CD4-positive, alpha-beta memory T cell (primary cell): Measurements from ENCODE around the gene DDX54. TPM values are rescaled to one million over a fixed set of nuclear protein-coding genes. Genes with fewer than 3 reads are reported as not detected.

Experiments used
- CTCF ChIA-PET: fragments of 350-600 bp; sonication (Branson Sonifier 250); formaldehyde crosslinking; loops from one replicate; lab custom pipeline; 2021; ENCODE audit warnings: inconsistent platforms; ENCODE audit not compliant: partially characterized antibody; lab: Charles Lee
- POLR2A ChIA-PET: fragments of 350-600 bp; sonication (Branson Sonifier 250); formaldehyde crosslinking; loops from one replicate; lab custom pipeline; 2021; ENCODE audit not compliant: partially characterized antibody; lab: Charles Lee
- DNase-seq, 5 donors: peaks; one replicate each; pipeline versions ENCODE4 v3.0.0 to v3.0.0-alpha.2; 2020 to 2022; ENCODE audit warnings: mixed read lengths in 1 of 5
- H3K27ac ChIP-seq: one replicate; pipeline ENCODE4 v1.7.0; 2013; ENCODE audit warnings: low read depth, low read length
- H3K27me3 ChIP-seq: 2 replicates; pipeline ENCODE4 v1.7.0; 2013; ENCODE audit warnings: mild to moderate bottlenecking, low read length, moderate library complexity; ENCODE audit not compliant: insufficient read depth
- H3K36me3 ChIP-seq: 2 replicates; pipeline ENCODE4 v1.7.0; 2013; ENCODE audit warnings: mild to moderate bottlenecking, low read length, moderate library complexity; ENCODE audit not compliant: insufficient read depth
- H3K4me1 ChIP-seq: 2 replicates; pipeline ENCODE4 v1.7.0; 2013; ENCODE audit warnings: mild to moderate bottlenecking, low read length, moderate library complexity; ENCODE audit not compliant: insufficient read depth
- H3K4me3 ChIP-seq, 2 donors: one replicate each; pipeline ENCODE4 v1.7.0; 2013; ENCODE audit warnings: low read length in 2 of 2, mild to moderate bottlenecking in 1 of 2
- H3K9me3 ChIP-seq, 2 donors: one replicate each; pipeline ENCODE4 v1.7.0; 2013; ENCODE audit warnings: low read length in 2 of 2, control low read depth in 1 of 2; ENCODE audit not compliant: control insufficient read depth in 1 of 2
- H3K27ac Mint-ChIP-seq, 7 donors: one replicate each; pipeline ENCODE4 v1.8.0; 2020 to 2021; ENCODE audit warnings: mixed read lengths in 7 of 7, mild to moderate bottlenecking in 6 of 7, inconsistent platforms in 3 of 7, moderate library complexity in 3 of 7
- H3K27me3 Mint-ChIP-seq, 2 donors: one replicate each; pipeline ENCODE4 v1.8.0; 2020 to 2021; ENCODE audit warnings: mixed read lengths in 2 of 2
- H3K36me3 Mint-ChIP-seq, 2 donors: one replicate each; pipeline ENCODE4 v1.8.0; 2020 to 2021; ENCODE audit warnings: mixed read lengths in 2 of 2, inconsistent platforms in 1 of 2, mild to moderate bottlenecking in 1 of 2
- H3K4me1 Mint-ChIP-seq, 4 donors: one replicate each; pipeline ENCODE4 v1.8.0; 2020 to 2021; ENCODE audit warnings: mixed read lengths in 4 of 4, mild to moderate bottlenecking in 1 of 4
- H3K4me3 Mint-ChIP-seq, 8 donors: one replicate each; pipeline ENCODE4 v1.8.0; 2020 to 2021; ENCODE audit warnings: mixed read lengths in 8 of 8, mild to moderate bottlenecking in 7 of 8, moderate library complexity in 6 of 8, inconsistent platforms in 3 of 8
- H3K9me3 Mint-ChIP-seq, 8 donors: one replicate each; pipeline ENCODE4 v1.8.0; 2020 to 2021; ENCODE audit warnings: mixed read lengths in 8 of 8, mild to moderate bottlenecking in 5 of 8, inconsistent platforms in 3 of 8, moderate library complexity in 1 of 8
- intact Hi-C: fragments of 100-400 bp; cut with micrococcal nuclease; formaldehyde crosslinking; loops from one replicate; pipeline ENCODE4 v1.15.1; 2023
- polyA plus RNA-seq, 2 donors: library from polyadenylated mRNA; unstranded; fragments of 300-500 nt; fragmentation: Illumina TruSeq; gene quantifications; one replicate each; pipeline ENCODE4 v1.2.3, GENCODE V29; 2021
- total RNA-seq, 2 experiments: library from RNA; stranded (reverse); gene quantifications; one replicate each; pipeline ENCODE4 v1.2.3, GENCODE V29; 2021

Gene DDX54
- total and polyA plus RNA-seq, 4 experiments from 2014 or later = 9.9 to 69.4 (median 52.3) TPM

DNA sequence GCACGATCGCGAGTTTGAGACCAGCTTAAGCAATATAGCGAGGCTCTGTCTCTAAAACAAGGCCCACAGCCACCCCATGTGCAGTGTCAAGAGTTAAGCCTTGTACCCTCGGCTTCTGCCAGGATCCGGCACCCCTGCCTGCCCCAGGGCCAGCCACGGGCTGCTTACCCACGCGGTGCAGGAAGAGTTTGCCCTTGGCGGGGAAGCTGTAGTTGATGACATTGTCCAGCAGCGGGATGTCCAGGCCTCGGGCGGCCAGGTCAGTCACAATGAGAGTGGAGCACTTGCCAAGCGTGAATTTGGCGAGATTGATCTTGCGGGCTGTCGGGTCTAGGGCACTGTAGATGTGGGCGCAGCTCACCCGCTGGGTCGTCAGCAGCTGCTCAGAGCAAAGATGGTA, 13.1 kb downstream of the DDX54 start:
- CTCF ChIA-PET = interaction anchor here (0.5 to 5.7 kb wide), 8 partner anchors 8 to 253 kb away, joined by 3 to 38 read pairs (median 5); no protein-coding TSS in a partner anchor
- peaks cover 2 to 7% (median 4%) of the 10 kb centered on the region in 4 donors for H3K4me1 Mint-ChIP-seq
- intact Hi-C loops = no loop called here

DNA sequence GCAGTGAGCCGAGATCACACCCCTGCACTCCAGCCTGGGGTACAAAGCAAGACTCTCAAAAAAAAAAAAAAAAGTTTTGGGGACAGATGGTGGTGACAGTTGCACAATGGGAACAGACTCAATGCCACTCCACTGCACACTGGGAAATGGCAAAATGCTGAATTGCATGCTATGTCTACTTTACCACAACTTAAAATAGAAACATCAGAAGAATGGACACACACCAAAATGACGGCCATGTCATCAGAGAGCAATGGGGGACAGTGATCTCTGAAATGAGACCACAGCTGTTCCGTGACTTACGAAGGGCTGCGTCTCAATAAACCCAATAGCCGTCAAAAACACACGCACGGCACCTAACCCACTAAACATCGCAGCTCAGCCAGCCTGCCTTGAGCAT, 13.7 kb downstream of the DDX54 start:
- no peak overlapping the region for H3K4me3 Mint-ChIP-seq
- Histone ChIP-seq H3K4me1 (no peaks in the 10 kb centered on the region), H3K9me3 (no peaks in the 10 kb centered on the region), H3K4me3 (no peak overlapping the region), H3K27me3 (no peaks in the 10 kb centered on the region), H3K36me3 (peaks cover 66% of the 10 kb centered on the region), H3K27ac (no peak overlapping the region)
- H3K27me3 Mint-ChIP-seq = no peaks in the 10 kb centered on the region
- H3K27ac Mint-ChIP-seq = no peak overlapping the region
- no peaks in the 10 kb centered on the region for H3K9me3 Mint-ChIP-seq
- H3K4me1 Mint-ChIP-seq = peaks cover 2 to 7% (median 4%) of the 10 kb centered on the region in 4 donors
- ChIA-PET CTCF (interaction anchor here (1.0 to 5.7 kb wide), 4 partner anchors 8 to 179 kb away, joined by 4 to 38 read pairs (median 6); no protein-coding TSS in a partner anchor), POLR2A (no interaction called here)
- peaks cover 58 to 69% of the 10 kb centered on the region in 2 donors for H3K36me3 Mint-ChIP-seq
- intact Hi-C loops = no loop called here
- no peak for DNase-seq

More for the DNA sequence above, 13.1 kb downstream of the DDX54 start:
- peaks cover 60 to 71% of the 10 kb centered on the region in 2 donors for H3K36me3 Mint-ChIP-seq
- POLR2A ChIA-PET = interaction anchor here (1.3 kb wide), 1 partner anchor 12 kb away, joined by 6 read pairs; the partner anchor contains the start of gene DDX54
- H3K27ac Mint-ChIP-seq = peak overlapping the region in 1 of 7 donors; percentile 43
- Histone ChIP-seq H3K27me3 (no peaks in the 10 kb centered on the region), H3K4me3 (no peak overlapping the region), H3K36me3 (peaks cover 67% of the 10 kb centered on the region), H3K4me1 (no peaks in the 10 kb centered on the region), H3K9me3 (no peaks in the 10 kb centered on the region), H3K27ac (no peak overlapping the region)
- no peak for DNase-seq
- H3K27me3 Mint-ChIP-seq = no peaks in the 10 kb centered on the region
- H3K9me3 Mint-ChIP-seq = no peaks in the 10 kb centered on the region
- H3K4me3 Mint-ChIP-seq = no peak overlapping the region

DNA sequence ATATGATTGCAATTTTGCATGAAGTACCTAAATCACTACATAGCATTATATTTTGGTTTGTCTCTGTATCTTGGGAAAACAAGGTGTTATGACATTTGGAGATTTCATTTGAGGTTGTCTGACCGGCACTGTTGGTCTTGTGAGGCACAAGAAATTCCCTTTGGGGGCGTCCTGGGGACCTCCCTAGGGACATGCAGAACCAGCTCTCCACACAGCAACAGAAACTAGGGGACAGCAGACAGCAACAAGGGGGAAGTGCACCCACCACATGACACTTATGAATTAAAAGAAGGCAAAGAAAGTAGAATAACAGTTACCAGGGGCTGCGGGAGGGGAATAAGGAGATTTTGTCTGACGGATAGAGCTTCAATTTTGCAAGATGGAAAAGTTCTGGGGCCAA, 14.4 kb downstream of the DDX54 start:
- CTCF ChIA-PET = interaction anchor here (1.3 to 5.7 kb wide), 4 partner anchors 9 to 178 kb away, joined by 5 to 38 read pairs (median 7); no protein-coding TSS in a partner anchor
- intact Hi-C loops = no loop called here
- Histone ChIP-seq H3K27ac (no peak overlapping the region), H3K4me3 (no peak overlapping the region), H3K9me3 (no peaks in the 10 kb centered on the region), H3K4me1 (no peaks in the 10 kb centered on the region), H3K36me3 (peaks cover 72% of the 10 kb centered on the region), H3K27me3 (no peaks in the 10 kb centered on the region)
- no peak for DNase-seq
- POLR2A ChIA-PET = interaction anchor here (0.9 kb wide), 1 partner anchor 15 kb away, joined by 4 read pairs; the partner anchor contains the start of genes DDX54 and RITA1
- H3K9me3 Mint-ChIP-seq = no peaks in the 10 kb centered on the region
- no peak overlapping the region for H3K4me3 Mint-ChIP-seq
- H3K27me3 Mint-ChIP-seq = no peaks in the 10 kb centered on the region
- peaks cover 2 to 7% (median 4%) of the 10 kb centered on the region in 4 donors for H3K4me1 Mint-ChIP-seq
- H3K36me3 Mint-ChIP-seq = peaks cover 59 to 70% of the 10 kb centered on the region in 2 donors
- no peak overlapping the region for H3K27ac Mint-ChIP-seq

DNA sequence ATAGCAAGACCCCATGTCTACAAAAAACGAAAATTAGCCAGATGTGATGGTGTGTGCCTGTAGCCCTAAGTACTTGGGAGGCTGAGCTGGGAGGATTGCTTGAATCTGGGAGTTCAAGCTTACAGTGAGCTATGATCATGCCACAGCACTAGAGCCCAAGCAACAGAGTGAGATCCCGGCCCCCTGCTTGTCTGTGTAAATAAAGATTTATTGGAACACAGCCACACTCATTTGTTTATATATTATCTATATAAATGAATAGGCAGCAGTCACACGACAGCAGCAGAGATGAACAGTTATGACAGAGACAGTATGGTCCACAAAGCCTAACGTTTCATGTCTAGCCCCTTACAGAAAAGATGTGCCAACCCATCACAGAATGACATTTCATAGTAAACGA, 14.8 kb downstream of the DDX54 start:
- Mint-ChIP-seq H3K4me1 (peaks cover 2 to 7% (median 4%) of the 10 kb centered on the region in 4 donors), H3K4me3 (no peak overlapping the region), H3K27me3 (no peaks in the 10 kb centered on the region), H3K9me3 (no peaks in the 10 kb centered on the region), H3K27ac (no peak overlapping the region), H3K36me3 (peaks cover 60 to 71% of the 10 kb centered on the region in 2 donors)
- Histone ChIP-seq H3K27me3 (no peaks in the 10 kb centered on the region), H3K27ac (no peak overlapping the region), H3K4me3 (no peak overlapping the region), H3K4me1 (no peaks in the 10 kb centered on the region), H3K36me3 (peaks cover 76% of the 10 kb centered on the region), H3K9me3 (no peaks in the 10 kb centered on the region)
- ChIA-PET POLR2A (interaction anchor here (0.9 kb wide), 1 partner anchor 15 kb away, joined by 4 read pairs; the partner anchor contains the start of genes DDX54 and RITA1), CTCF (interaction anchor here (0.7 to 5.7 kb wide), 3 partner anchors 9 to 122 kb away, joined by 3 to 38 read pairs (median 6); no protein-coding TSS in a partner anchor)
- DNase-seq = no peak
- intact Hi-C loops = no loop called here

DNA sequence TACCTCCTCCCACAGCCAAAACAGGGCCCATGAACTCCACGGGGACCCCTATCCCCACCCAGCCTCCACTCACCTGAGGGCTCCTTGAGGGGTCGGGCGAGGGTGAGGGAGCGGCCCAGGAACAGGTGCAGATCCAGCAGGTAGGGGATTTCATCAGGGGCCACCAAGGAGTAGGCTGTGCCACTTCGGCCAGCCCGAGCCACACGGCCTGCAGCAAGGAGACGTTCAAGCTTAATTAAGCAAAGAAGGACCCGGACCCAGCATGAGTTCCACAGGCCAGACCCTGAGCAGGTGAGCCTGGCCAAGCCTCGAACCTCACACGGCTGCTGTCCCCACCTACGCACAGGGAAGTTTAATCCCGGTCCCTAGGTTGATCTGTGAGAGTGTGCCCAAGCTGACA, 15.6 kb downstream of the DDX54 start:
- Histone ChIP-seq H3K4me3 (no peak overlapping the region), H3K4me1 (no peaks in the 10 kb centered on the region)
- H3K9me3 Mint-ChIP-seq = no peaks in the 10 kb centered on the region

DNA sequence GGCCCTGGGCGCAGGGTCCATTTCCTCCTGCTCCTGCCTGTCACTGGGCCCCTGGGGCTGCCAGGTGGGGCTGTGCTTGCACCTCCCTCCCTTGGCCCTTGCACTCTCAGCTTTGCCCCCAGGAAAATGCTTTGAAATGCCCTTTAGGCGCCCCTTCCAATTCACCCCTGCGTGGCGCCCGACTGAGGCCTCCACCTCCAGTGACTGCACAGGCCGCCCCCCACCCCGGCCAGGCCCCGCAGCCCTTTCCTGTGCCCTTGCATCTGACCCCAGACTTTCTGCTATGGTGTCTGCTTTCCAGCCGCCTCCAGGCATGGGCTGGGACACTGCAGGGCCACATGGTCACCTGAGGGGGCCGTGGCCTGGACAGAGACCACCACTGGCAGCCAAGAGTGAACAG, 17.4 kb downstream of the DDX54 start:
- Histone ChIP-seq H3K36me3 (peaks cover 88% of the 10 kb centered on the region), H3K4me3 (no peak overlapping the region), H3K27me3 (no peaks in the 10 kb centered on the region), H3K27ac (no peak overlapping the region), H3K4me1 (no peaks in the 10 kb centered on the region), H3K9me3 (no peaks in the 10 kb centered on the region)
- CTCF ChIA-PET = interaction anchor here (1.0 kb wide), 1 partner anchor 69 kb away, joined by 3 read pairs; no protein-coding TSS in a partner anchor
- no peaks in the 10 kb centered on the region for H3K27me3 Mint-ChIP-seq
- H3K36me3 Mint-ChIP-seq = peaks cover 52 to 68% of the 10 kb centered on the region in 2 donors
- POLR2A ChIA-PET = no interaction called here
- H3K4me1 Mint-ChIP-seq = peaks cover 0 to 3% (median 0%) of the 10 kb centered on the region in 4 donors
- intact Hi-C loops = no loop called here
- no peak overlapping the region for H3K27ac Mint-ChIP-seq
- H3K4me3 Mint-ChIP-seq = no peak overlapping the region
- H3K9me3 Mint-ChIP-seq = no peaks in the 10 kb centered on the region
- DNase-seq = no peak

More for the DNA sequence above, 15.6 kb downstream of the DDX54 start:
- Mint-ChIP-seq H3K27me3 (no peaks in the 10 kb centered on the region), H3K36me3 (peaks cover 55 to 72% of the 10 kb centered on the region in 2 donors), H3K4me1 (peaks cover 2 to 5% (median 4%) of the 10 kb centered on the region in 4 donors), H3K27ac (no peak overlapping the region), H3K4me3 (no peak overlapping the region)
- intact Hi-C loops = no loop called here
- Histone ChIP-seq H3K27ac (no peak overlapping the region), H3K27me3 (no peaks in the 10 kb centered on the region), H3K9me3 (no peaks in the 10 kb centered on the region), H3K36me3 (peaks cover 84% of the 10 kb centered on the region)
- ChIA-PET CTCF (interaction anchor here (0.7 to 5.7 kb wide), 3 partner anchors 10 to 121 kb away, joined by 3 to 38 read pairs (median 6); no protein-coding TSS in a partner anchor), POLR2A (no interaction called here)
- DNase-seq = no peak
